GM19438 (cell line): Measurements from ENCODE around the gene EMC8.
"Not testable (repeated sequence)": the region's sequence is repeated elsewhere in the genome, so short reads cannot be mapped to it uniquely, and the experiment has no call there.

Experiments
- ATAC-seq: cut with Tn5 transposase; IDR thresholded peaks from one replicate; pipeline ENCODE4 v1.9.1; 2021; ENCODE audit warnings: low read depth; ENCODE audit not compliant: unreplicated experiment

EMC8 gene

GRCh38 chr16:85819245-85819644, 19.9 kb upstream of the EMC8 start:
- no peak for ATAC-seq

DNA sequence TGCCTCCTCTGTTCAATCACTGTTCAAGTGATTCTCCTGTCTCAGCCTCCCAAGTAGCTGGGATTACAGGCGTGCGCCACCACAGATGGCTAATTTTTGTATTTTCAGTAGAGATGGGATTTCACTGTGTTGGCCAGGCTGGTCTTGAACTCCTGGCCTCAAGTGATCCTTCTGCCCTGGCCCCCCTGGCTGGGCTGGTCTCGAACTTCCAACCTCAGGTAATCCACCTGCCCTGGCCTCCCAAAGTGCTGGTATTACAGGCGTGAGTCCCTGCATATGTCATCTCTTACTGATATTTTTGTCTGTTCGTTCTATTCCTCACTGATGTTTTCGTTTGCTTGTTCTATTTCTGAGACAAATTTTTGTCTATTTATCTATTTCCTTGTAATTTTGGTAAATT, 17.9 kb upstream of the EMC8 start:
- not testable (repeated sequence) for ATAC-seq

DNA sequence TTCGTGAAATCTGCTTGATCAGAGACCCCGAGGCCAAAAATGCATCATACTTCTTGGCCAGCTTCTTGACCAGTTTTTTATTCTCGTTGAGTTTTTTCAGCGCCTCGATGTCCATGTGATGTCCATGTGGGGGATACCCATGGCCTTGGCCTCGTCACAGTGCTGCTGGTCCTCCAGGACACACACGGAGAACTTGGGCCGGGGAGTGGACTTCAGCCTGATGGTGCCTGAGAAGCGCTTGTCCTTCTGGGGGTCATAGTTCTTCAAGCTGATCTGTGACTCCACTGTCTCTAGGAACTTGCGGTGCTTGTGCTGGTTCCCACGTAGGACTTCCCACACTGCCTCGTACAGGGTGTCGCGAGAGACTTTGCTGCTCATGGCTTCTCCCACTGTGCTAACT, 16.8 kb upstream of the EMC8 start:
- ATAC-seq = no peak

GRCh38 chr16:85812811-85813700, 13.7 kb upstream of the EMC8 start:
- no peak for ATAC-seq

DNA sequence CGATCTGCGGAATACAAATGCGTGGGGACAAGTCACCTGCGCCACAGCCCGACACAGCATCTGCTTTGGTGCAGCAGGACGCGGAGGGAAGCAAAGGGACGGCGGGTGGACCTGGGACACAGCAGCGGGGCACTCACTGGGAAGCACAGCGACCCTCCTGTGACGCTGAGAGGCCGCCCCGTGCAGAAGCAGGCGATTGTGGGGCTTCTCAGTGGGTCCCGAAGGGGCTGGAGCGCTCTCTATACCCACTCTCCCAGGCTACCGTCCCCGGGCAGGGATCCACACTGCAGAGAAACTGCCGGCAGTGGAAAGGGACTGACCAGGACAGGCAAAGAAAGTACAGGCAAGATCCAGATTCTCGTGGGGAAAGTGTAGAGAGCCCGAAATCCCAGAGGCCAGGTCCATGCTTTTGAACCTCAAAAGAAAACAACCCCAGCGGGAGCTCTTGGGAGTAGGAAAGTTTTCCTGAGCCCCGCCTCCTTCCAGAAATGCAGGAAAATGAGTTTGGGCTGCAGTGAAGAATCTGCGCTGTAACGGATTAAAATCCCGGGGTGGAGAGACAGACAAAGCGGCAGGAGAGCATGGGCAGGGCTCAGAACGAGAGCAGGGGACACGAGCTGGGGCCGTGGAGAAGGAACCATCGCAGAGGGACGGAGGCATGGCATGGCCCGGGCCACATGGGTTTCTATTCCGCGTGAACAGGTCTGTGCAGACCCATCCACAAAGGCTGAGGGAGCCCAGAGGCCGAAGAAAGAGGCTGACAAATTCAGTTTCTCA, 12.9 kb upstream of the EMC8 start:
- ATAC-seq = no peak

DNA sequence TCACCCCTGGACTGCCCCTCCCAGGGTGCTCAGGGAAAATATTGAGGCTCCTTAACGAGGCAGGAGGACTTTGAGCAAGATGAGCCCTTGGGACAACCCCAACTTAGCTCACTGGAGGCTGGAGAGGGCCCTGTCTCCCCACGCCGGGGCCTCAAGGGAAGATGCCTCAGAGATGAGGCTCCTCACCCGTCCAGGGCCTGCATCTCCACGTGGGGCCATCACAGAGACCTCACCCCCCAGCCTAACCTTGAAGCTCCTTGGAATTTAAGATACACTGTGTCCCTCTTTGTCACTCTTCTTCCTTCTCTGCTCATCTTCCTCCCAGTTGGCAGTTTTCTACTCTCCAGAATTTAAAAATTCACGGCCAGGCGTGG, 11.4 kb upstream of the EMC8 start:
- no peak for ATAC-seq

DNA sequence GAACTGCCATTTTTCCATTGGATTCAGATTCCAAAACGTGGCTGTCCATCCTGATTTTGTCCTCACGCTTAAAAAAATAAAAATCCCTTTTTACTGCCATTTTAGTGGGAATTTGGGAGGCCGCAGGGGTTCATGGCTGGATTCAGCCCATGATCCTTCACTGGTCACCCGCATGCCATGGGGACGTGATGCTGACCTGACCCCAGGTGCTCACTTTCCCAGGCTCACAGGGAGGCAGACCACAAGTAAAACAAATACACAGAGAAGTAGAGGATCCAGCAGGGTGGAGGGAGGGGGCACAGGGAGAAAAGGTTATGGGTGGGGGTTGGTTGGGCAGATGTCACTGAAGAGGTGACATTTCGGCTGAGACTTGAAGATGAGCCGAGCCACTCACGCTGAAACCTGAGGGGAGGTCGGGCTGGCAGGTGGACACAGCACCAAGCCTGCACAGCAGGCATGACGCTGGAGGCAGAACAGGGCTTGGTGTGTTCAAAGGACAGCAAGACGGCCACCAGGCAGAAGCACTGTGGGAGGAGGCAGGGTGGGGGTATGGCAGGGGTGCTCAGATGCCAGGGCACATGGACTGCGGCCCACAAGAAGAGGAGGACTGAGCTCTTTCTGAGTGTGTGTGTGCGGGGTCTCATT, 10.9 kb upstream of the EMC8 start:
- no peak for ATAC-seq

DNA sequence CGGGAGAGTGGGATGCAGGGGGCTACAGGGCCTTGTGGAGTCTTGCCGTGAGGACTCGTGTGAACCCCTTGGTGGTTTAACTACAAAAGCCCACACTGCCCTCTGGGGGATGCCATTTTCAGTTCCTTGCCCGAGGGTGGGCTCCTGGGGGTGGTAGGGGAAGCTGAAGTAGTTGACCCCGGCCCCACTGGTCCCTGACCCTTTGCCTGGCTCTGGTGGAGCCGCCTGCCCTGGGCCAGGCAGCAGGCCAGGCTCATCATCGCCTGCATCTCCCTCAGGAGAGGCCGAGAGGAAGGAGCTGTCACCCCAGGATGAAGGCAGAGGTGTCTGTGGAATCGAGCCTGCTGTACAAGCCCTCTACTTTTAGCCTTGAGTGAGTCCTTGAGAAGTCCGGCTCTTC, 10.3 kb upstream of the EMC8 start:
- no peak for ATAC-seq

- ATAC-seq = no peak
Measured at GRCh38 chr16:85808926-85809325, 9.6 kb upstream of the EMC8 start.

DNA sequence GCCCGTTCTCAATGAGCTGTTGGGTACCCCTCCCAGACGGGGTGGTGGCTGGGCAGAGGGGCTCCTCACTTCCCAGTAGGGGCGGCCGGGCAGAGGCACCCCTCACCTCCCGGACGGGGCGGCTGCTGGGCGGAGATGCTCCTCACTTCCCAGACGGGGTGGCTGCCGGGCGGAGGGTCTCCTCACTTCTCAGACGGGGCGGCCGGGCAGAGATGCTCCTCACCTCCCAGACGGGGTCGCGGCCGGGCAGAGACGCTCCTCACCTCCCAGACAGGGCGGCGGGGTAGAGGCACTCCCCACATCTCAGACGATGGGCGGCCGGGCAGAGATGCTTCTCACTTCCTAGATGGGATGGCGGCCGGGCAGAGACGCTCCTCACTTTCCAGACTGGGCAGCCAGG, 8.8 kb upstream of the EMC8 start:
- ATAC-seq = not testable (repeated sequence)

DNA sequence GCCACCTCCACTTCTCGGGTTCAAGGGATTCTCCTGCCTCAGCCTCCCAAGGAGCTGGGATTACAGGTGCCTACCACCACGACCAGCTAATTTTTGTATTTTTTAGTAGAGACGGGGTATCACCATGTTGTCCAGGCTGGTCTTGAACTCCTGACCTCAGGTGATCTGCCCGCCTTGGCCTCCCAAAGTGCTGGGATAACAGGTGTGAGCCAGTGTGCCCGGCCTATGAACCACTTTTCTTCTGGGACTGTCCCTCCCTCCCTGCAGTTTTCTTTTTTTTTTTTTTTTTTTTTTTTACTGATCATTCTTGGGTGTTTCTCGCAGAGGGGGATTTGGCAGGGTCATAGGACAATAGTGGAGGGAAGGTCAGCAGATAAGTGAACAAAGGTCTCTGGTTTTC, 8.0 kb upstream of the EMC8 start:
- not testable (repeated sequence) for ATAC-seq

- ATAC-seq = no peak
Measured at GRCh38 chr16:85806539-85806938, 7.2 kb upstream of the EMC8 start.

DNA sequence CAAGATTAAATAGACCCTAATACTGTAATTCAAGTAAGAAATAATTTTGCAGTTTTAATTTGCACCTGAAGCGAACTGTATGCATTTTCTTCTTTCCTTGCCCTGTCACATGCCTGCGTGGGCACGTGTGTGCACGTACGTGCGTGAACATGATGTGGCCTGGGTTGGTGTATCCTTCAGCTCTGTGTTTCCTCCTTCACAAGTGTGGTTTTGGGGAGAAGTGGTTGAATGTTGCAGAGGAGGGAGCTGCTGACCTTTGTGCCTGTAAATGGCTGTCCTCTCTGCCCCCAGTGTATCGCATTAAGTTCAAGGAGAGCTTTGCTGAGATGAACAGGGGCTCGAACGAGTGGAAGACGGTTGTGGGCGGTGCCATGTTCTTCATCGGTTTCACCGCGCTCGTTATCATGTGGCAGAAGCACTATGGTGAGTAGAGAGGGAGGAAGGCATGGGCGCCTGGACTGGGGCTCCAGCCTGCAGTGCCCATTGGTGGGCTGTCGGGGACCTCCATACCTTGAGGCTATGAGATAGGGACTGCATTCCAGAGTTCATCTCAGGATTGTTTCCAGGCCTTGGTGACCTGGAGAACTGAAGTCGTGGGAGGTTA, 6.2 kb upstream of the EMC8 start:
- no peak for ATAC-seq

- ATAC-seq = no peak
Measured at GRCh38 chr16:85803570-85803969, 4.2 kb upstream of the EMC8 start.

DNA sequence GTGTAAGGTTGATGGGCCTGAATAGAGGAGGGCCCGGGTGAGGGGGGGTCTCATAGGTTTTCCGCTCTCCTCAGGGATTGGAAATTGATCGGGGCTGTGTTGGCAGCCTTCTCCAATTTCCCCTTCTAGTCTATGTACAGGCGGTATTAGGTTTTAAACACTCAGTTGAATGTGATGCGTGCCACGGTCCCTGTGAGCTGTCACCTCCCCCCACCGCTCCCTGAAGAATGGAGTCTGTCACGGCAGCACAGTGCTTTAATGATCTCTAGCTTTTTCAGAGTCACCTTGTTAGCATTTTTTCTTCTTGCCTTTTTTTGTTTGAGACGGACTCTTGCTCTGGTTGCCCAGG, 951 bp upstream of the EMC8 start:
- no peak for ATAC-seq

GRCh38 chr16:85798901-85799496, 345 bp downstream of the EMC8 start:
- peak; percentile 12 for ATAC-seq

- no peak for ATAC-seq
Measured at GRCh38 chr16:85798283-85798776, 1.0 kb downstream of the EMC8 start.

- ATAC-seq = no peak
Measured at GRCh38 chr16:85796599-85796998, 2.7 kb downstream of the EMC8 start.

DNA sequence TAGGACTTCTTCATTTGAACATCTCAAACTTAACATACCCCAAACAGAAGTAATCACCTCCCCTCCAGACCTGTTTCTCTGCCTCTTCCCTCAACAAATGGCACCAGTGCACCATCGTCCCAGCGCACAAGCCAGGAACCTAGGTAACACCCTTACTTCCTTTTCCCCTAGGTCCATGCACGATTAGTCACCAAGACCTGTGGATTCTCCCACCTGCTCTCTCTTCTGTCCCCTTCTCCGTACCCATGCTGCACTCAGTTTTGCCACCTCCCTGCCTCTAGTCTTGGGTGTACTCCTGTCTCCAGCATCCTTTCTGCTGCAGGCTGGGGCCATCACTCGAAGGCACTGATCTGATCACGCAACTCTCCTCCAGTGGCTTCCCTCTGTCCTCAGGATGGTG, 3.2 kb downstream of the EMC8 start:
- ATAC-seq = no peak

DNA sequence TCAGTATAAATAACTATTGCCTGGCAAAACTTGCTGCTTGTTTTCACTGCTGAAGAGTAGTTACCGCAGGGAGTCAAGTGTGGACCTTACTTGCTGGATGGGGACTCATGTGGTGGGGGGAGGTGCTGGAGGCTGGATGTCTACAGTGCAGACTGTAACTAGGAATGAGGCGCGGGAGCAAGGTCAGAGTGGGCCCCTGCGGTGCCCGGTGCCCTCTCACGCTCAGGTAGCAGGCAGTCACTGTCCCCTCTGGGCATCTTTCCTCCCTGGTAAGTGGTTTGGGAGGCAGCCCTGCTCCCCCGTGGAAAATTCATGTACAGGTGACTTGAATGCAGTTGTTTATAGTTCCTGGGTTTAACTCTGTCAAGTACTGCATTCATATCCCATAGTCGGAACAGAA, 4.6 kb downstream of the EMC8 start:
- ATAC-seq = no peak
